Astrocyte (in vitro differentiated cells and primary cell): Measurements from ENCODE around the gene SLC12A5. TPM values are rescaled to one million over a fixed set of nuclear protein-coding genes. Genes with fewer than 3 reads are reported as not detected.

Source experiments
- DNase-seq: peaks from one replicate; pipeline ENCODE4 v3.0.0-alpha.2; 2010; ENCODE audit warnings: low read depth
- FAIRE-seq: peaks from 2 replicates; lab custom pipeline; 2011; peaks lifted over from hg19 to GRCh38; lab: Jason Lieb, UNC
- H2AFZ ChIP-seq: 2 replicates; pipeline ENCODE4 v1.6.0; 2012; ENCODE audit warnings: low read depth, low read length, inconsistent platforms
- H3K27ac ChIP-seq: 2 replicates; pipeline ENCODE4 v1.5.1; 2011; ENCODE audit warnings: low read depth, low read length, inconsistent platforms
- H3K27me3 ChIP-seq: 2 replicates; pipeline ENCODE4 v1.6.0; 2011; ENCODE audit warnings: low read length, inconsistent platforms; ENCODE audit not compliant: insufficient read depth
- H3K36me3 ChIP-seq: 2 replicates; pipeline ENCODE4 v1.5.1; 2011; ENCODE audit warnings: low read length, inconsistent platforms; ENCODE audit not compliant: insufficient read depth
- H3K4me1 ChIP-seq: 2 replicates; pipeline ENCODE4 v1.5.1; 2011; ENCODE audit warnings: low read length, inconsistent platforms; ENCODE audit not compliant: insufficient read depth
- H3K4me2 ChIP-seq: 2 replicates; pipeline ENCODE4 v1.6.0; 2012; ENCODE audit warnings: low read length, inconsistent platforms
- H3K4me3 ChIP-seq: 2 replicates; pipeline ENCODE4 v1.5.1; 2011; ENCODE audit warnings: low read depth, mild to moderate bottlenecking, low read length, inconsistent platforms; ENCODE audit not compliant: insufficient read depth
- H3K79me2 ChIP-seq: 2 replicates; pipeline ENCODE4 v1.6.0; 2012; ENCODE audit warnings: mild to moderate bottlenecking, low read length, inconsistent platforms; ENCODE audit not compliant: insufficient read depth
- H3K9ac ChIP-seq: 2 replicates; pipeline ENCODE4 v1.6.0; 2012; ENCODE audit warnings: mild to moderate bottlenecking, low read length, inconsistent platforms
- H3K9me3 ChIP-seq: 2 replicates; pipeline ENCODE4 v1.5.1; 2012; ENCODE audit warnings: low read depth, mild to moderate bottlenecking, low read length, inconsistent platforms; ENCODE audit not compliant: insufficient read depth
- H4K20me1 ChIP-seq: 2 replicates; pipeline ENCODE4 v1.6.0; 2012; ENCODE audit warnings: low read length, inconsistent platforms; ENCODE audit not compliant: insufficient read depth
- H3K27ac Mint-ChIP-seq: one replicate; pipeline ENCODE4 v1.8.0; 2021; ENCODE audit warnings: mild to moderate bottlenecking, mixed read lengths; ENCODE audit not compliant: unreplicated experiment
- H3K27me3 Mint-ChIP-seq: one replicate; pipeline ENCODE4 v1.8.0; 2021; ENCODE audit warnings: low read depth, mixed read lengths; ENCODE audit not compliant: unreplicated experiment
- H3K36me3 Mint-ChIP-seq: one replicate; pipeline ENCODE4 v1.8.0; 2021; ENCODE audit warnings: low read depth, mixed read lengths; ENCODE audit not compliant: unreplicated experiment
- H3K4me1 Mint-ChIP-seq: one replicate; pipeline ENCODE4 v1.8.0; 2021; ENCODE audit warnings: low read depth, mixed read lengths; ENCODE audit not compliant: unreplicated experiment
- H3K4me3 Mint-ChIP-seq: one replicate; pipeline ENCODE4 v1.8.0; 2021; ENCODE audit warnings: mild to moderate bottlenecking, moderate library complexity, mixed read lengths; ENCODE audit not compliant: unreplicated experiment
- H3K9me3 Mint-ChIP-seq: one replicate; pipeline ENCODE4 v1.8.0; 2021; ENCODE audit warnings: mild to moderate bottlenecking, mixed read lengths; ENCODE audit not compliant: unreplicated experiment
- EZH2 ChIP-seq: IDR thresholded peaks from 2 replicates; pipeline ENCODE4 v1.6.1; 2012; ENCODE audit warnings: mild to moderate bottlenecking, low read length, inconsistent platforms; ENCODE audit not compliant: insufficient read depth
- total RNA-seq: library from RNA; stranded (reverse); gene quantifications from 2 replicates; pipeline ENCODE4 v1.2.1, GENCODE V29; 2021
- TF ChIP-seq, protein P1 (sequence below): IDR thresholded peaks from 2 replicates; pipeline ENCODE4 v1.5.1; 2011; ENCODE audit warnings: low read depth, mild to moderate bottlenecking, inconsistent platforms, low read length, moderate library complexity; ENCODE audit not compliant: insufficient read depth

The SLC12A5 gene
- total RNA-seq, 1 donor from 2014 or later: 14.6 TPM

DNA sequence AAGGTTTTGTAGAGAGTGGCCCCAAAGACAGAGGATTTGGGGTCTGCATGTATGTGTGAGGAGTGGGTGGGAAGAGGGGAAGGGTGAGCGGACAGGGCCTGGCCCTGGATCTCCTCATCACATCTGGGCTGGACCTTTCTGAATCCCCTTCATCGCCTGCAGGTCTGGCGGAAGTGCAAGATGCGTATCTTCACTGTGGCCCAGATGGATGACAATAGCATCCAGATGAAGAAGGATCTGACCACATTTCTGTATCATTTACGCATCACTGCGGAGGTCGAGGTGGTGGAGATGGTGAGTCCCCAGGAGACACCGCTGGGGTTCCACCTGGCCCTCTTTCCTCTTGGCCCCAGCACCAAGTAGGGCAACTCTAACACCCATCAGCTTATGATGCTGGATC is 24.4 kb downstream of the SLC12A5 start:
- Mint-ChIP-seq H3K4me1 (peaks cover 4% of the 10 kb centered on the region), H3K27ac (no peak overlapping the region), H3K27me3 (peaks cover 88% of the 10 kb centered on the region), H3K36me3 (peaks cover 18% of the 10 kb centered on the region), H3K9me3 (peaks cover 14% of the 10 kb centered on the region), H3K4me3 (no peak overlapping the region)
- Histone ChIP-seq H3K4me2 (no peak overlapping the region), H3K36me3 (no peaks in the 10 kb centered on the region), H3K9me3 (no peaks in the 10 kb centered on the region), H3K4me1 (peaks cover 11% of the 10 kb centered on the region), H2AFZ (no peak overlapping the region), H3K27me3 (peaks cover 14% of the 10 kb centered on the region), H4K20me1 (peaks cover 17% of the 10 kb centered on the region), H3K9ac (no peak overlapping the region), H3K4me3 (no peak overlapping the region), H3K27ac (no peak overlapping the region), H3K79me2 (no peaks in the 10 kb centered on the region)
- DNase-seq (no peak), FAIRE-seq (no peak)
- TF ChIP-seq, protein P1, sequence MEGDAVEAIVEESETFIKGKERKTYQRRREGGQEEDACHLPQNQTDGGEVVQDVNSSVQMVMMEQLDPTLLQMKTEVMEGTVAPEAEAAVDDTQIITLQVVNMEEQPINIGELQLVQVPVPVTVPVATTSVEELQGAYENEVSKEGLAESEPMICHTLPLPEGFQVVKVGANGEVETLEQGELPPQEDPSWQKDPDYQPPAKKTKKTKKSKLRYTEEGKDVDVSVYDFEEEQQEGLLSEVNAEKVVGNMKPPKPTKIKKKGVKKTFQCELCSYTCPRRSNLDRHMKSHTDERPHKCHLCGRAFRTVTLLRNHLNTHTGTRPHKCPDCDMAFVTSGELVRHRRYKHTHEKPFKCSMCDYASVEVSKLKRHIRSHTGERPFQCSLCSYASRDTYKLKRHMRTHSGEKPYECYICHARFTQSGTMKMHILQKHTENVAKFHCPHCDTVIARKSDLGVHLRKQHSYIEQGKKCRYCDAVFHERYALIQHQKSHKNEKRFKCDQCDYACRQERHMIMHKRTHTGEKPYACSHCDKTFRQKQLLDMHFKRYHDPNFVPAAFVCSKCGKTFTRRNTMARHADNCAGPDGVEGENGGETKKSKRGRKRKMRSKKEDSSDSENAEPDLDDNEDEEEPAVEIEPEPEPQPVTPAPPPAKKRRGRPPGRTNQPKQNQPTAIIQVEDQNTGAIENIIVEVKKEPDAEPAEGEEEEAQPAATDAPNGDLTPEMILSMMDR: no peak
- no peak for TF ChIP-seq EZH2

DNA sequence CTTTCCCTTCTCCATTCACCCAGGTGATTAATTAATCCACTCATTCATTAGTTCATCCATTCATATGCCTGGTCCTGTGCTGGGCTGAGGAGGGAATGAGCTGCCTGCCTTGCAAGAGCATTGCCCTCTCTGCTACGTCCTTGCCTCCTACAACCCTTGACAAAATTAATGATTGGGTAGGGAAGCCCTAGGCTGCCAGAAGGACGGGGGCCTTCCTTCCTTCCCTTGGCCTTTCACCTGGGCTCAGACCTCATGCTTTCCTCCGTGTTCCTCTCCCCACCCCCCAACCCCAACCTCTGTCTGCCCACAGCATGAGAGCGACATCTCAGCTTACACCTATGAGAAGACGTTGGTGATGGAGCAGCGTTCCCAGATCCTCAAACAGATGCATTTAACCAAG is 25.6 kb downstream of the SLC12A5 start:
- no peak overlapping the region for H3K27ac Mint-ChIP-seq

DNA sequence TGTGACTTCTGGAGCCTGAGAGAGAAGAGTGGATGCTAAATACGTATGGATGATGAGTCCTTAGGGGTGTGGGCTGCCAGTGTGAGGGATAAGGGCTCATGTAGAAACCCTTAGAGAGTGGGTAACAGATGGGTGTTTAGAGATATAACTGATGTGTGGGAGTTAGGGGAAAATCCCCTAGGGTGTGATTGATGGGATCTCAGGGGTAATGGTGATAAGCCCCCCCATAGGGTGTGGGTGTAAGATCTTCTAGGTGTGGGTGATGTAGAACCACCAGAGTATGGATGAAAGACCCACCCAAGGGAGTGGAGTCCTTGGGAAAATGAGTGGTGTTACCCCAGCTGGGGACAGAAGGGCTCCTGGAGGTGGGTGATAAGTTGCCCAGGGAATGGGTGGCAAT is 26.3 kb downstream of the SLC12A5 start:
- H3K27me3 ChIP-seq: peaks cover 10% of the 10 kb centered on the region
- Mint-ChIP-seq H3K4me1 (peaks cover 7% of the 10 kb centered on the region), H3K9me3 (peaks cover 14% of the 10 kb centered on the region), H3K36me3 (peaks cover 18% of the 10 kb centered on the region), H3K4me3 (no peak overlapping the region), H3K27ac (no peak overlapping the region), H3K27me3 (peaks cover 76% of the 10 kb centered on the region)
- FAIRE-seq: no peak
- H3K4me3 ChIP-seq: no peak overlapping the region
- TF ChIP-seq, protein P1: no peak
- no peak for TF ChIP-seq EZH2
- H2AFZ ChIP-seq: no peak overlapping the region
- H3K27ac ChIP-seq: no peak overlapping the region
- H3K4me1 ChIP-seq: peaks cover 14% of the 10 kb centered on the region
- no peaks in the 10 kb centered on the region for H3K9me3 ChIP-seq
- no peak for DNase-seq
- H4K20me1 ChIP-seq: peaks cover 36% of the 10 kb centered on the region
- H3K36me3 ChIP-seq: no peaks in the 10 kb centered on the region
- H3K79me2 ChIP-seq: no peaks in the 10 kb centered on the region
- H3K9ac ChIP-seq: no peak overlapping the region
- no peak overlapping the region for H3K4me2 ChIP-seq

More for the DNA sequence above, 25.6 kb downstream of the SLC12A5 start:
- Histone ChIP-seq H3K4me2 (no peak overlapping the region), H3K36me3 (no peaks in the 10 kb centered on the region), H3K79me2 (no peaks in the 10 kb centered on the region), H3K9me3 (no peaks in the 10 kb centered on the region), H3K4me3 (no peak overlapping the region), H3K27me3 (peaks cover 14% of the 10 kb centered on the region), H3K9ac (no peak overlapping the region), H4K20me1 (peaks cover 29% of the 10 kb centered on the region), H3K4me1 (peaks cover 14% of the 10 kb centered on the region), H3K27ac (no peak overlapping the region), H2AFZ (no peak overlapping the region)
- Mint-ChIP-seq H3K27me3 (peaks cover 83% of the 10 kb centered on the region), H3K4me1 (peaks cover 5% of the 10 kb centered on the region), H3K9me3 (peaks cover 14% of the 10 kb centered on the region), H3K36me3 (peaks cover 18% of the 10 kb centered on the region), H3K4me3 (no peak overlapping the region)
- FAIRE-seq (no peak), DNase-seq (no peak)
- TF ChIP-seq, protein P1: no peak
- no peak for TF ChIP-seq EZH2
